Pulmonary artery endothelial cell (primary cell): Measurements from ENCODE around the gene COQ2. TPM values are rescaled to one million over a fixed set of nuclear protein-coding genes. Genes with fewer than 3 reads are reported as not detected.

Experiments used
- DNase-seq: peaks from one replicate; pipeline ENCODE4 v3.0.0-alpha.2; 2011; ENCODE audit warnings: low read depth, low spot score
- total RNA-seq: library from RNA; depleted of rRNA; stranded (reverse); fragments of >200 nt; gene quantifications from 2 replicates; pipeline ENCODE4 v1.2.3, GENCODE V29; 2014

Gene COQ2
- total RNA-seq, 1 donor from 2014 or later, result 18.6 TPM

DNA sequence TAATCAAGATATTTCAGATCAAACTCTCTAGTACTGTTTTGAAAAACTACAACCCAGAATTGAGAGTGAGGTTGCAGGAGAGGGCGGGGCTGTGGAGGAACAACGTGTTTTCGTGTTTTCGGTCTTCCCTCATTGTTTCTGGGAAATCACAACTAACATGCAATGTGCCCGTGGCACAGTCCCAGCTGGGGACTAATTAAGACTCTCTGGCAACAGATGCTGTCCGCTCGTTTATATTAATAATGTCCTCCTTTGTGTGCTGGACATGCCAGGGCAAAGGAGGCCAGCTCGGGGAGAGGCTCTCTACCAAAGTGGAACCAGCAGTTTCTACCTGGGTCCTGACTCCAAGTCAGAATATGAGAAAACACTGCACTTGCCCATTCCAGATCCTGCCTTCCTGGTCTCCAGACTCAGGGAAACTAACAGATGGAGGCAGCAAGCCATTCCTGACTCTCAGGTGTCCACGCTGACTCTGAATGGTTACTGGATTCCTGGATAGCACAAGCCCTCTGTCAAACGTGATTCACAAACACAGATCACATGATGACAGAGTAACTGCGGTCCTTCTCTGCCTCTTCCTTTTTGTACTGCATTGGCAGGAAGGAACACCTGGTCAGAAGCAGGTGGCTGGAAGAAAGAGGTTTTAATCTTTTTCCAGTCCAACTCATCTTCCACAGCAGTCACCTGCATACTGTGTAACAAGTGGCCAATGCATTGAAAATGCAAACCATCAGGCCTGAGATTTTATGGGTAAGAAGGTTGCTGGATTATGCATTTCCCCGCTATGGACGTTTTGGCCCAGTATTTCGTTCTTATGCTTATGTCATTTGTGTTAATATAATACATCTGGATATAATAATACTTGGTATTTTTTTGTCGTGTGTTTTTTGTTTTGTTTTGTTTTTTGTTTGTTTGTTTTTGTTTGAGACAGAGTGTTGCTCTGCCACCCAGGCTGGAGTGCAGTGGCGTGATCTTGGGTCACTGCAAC lies 65.0 kb downstream of the COQ2 start:
- DNase-seq, result no peak

DNA sequence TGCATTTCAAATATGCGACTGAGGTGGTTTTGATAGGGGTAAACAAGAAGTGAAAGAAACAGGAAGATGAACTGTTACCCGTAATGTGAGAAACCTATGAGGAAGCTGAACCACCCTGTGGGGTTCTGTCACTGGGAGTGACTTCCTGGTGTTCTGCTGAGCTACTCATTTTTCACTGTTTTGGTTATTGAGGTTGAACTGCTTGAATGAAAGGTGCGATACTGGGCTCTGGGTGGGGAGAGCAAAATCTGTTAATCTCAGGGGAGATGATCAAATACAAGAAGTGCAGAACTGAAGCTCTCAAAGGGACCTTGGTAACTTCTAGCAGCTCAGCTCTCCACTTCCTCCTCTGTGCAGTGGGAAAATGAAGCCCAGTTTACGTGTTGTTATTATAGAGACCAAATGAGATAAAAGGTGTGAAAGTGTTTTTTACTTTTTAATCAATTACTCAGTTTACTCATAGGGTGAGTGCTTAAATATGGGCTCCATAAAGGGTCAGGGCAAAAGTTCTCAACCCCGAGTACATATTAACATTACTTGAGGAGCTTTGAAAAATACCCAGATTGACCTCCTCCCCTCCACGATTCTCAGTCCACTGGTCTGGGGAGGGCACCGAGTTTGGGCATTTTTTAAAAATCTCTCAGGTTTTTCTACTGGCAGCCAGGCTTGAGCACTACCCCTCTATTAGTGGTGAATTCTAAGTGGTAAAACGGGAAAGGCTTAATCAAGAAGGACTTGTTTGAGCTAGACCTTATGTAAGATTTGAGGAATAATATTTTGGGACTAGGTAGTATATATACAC lies 66.7 kb downstream of the COQ2 start:
- DNase-seq, result no peak

DNA sequence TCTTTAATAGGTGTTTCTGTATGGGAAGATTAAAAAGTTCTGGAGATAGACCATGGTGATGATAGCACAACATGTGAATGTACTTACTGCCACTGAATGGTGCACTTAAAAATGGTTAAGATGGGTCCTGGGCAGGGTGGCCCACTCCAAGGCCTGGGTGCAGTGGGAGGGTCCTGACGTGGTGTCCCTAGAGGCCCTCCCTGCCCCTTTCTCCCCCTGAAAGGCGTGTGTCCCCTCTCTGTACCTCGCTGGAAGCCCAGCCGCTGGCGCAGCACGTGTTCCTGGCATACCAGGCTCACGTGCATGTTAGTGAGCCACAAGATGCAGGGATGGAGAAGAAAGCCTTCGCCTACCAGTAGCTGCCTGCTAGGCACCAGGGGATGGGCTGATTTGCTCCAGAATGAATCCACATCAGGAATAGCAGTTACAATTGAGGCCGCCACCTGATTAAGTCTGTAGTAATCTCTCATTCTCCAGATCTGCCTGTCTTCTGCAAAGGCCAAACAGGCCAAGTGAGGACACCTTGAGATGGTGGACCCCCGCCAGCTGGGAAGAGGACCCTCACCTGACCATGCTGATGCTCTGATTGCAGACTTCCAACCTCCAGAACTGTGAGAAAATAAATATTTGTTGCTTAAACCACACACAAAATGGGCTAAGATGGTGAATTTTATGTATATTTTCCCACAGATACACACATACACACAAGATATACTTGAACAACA lies 67.5 kb downstream of the COQ2 start:
- no peak for DNase-seq

DNA sequence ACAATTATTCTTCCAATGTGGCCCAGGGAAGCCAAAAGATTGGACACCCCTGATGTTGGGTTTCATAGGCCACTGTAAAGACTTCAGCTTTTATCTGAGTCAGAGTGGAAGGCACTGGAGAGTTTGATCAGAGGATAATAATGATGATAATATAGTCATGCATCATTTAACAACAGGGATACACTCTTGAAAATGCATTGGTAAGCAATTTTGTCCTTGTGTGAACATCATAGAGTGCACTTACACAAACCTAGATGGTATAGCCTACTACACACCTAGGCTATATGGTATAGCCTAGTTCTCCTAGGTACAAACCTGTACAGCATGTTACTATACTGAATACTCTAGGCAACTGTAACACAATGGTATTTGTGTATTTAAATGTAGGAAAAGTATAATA lies 70.5 kb downstream of the COQ2 start:
- DNase-seq, result no peak

Other genes starting within 250 kb of the COQ2 start
- gene COPS4, start 249.6 kb downstream of the COQ2 start, total RNA-seq, result 93.9 and 135 TPM in 2 replicates
- 0.33 and 0.60 TPM in 2 replicates for gene PLAC8, start 170.1 kb downstream of the COQ2 start, total RNA-seq
- 5.7 and 30.7 TPM in 2 replicates for gene HPSE, start 50.0 kb upstream of the COQ2 start, total RNA-seq
- 12.2 and 18.0 TPM in 2 replicates for gene HELQ, start 171.0 kb upstream of the COQ2 start, total RNA-seq
- gene MRPS18C, start 171.3 kb upstream of the COQ2 start, total RNA-seq, result 24.2 and 29.2 TPM in 2 replicates
- 23.6 and 26.4 TPM in 2 replicates for gene ABRAXAS1, start 200.3 kb upstream of the COQ2 start, total RNA-seq